Measurements from ENCODE around the gene ZBED1.
"Not testable (repeated sequence)": the region's sequence is repeated elsewhere in the genome, so short reads cannot be mapped to it uniquely, and the experiment has no call there.

ZBED1 gene

GRCh38 chrX:2471641-2472040, 29.1 kb downstream of the ZBED1 start:
- DNase-seq = no peak

DNA sequence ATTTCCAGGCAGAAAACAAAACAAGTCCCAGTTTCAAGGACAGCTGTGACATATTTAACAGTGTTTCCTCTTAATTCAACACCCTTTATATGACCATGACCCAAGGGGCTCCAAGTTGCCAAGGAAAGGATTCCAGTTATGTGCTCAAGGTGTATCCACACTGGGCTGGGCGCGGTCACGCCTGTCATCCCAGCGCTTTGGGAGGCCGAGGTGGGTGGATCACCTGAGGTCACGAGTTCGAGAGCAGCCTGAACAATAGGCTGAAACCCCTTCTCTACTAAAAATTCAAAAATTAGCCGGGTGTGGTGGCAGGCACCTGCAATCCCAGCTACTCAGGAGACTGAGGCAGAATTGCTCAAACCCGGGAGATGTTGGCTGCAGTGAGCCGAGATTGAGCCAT, 29.6 kb downstream of the ZBED1 start:
- not testable (repeated sequence) for DNase-seq

DNA sequence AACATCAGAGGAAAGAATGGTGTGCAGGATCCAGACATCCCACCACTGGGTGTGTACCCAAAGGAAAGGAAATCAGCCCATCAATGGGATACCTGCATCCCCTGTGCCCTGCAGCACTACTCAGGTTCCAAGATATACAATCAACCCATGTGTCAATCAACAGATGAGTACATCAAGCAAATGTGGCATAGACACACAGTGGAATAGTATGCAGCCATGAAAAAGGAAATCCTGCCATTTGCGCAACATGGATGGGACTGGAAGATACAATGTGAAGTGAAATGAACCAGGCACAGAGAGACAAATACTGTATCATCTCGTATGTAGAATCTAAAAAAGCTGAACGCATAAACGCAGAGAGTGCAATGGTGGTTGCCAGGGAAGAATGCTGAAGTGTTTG, 30.9 kb downstream of the ZBED1 start:
- not testable (repeated sequence) for DNase-seq

DNA sequence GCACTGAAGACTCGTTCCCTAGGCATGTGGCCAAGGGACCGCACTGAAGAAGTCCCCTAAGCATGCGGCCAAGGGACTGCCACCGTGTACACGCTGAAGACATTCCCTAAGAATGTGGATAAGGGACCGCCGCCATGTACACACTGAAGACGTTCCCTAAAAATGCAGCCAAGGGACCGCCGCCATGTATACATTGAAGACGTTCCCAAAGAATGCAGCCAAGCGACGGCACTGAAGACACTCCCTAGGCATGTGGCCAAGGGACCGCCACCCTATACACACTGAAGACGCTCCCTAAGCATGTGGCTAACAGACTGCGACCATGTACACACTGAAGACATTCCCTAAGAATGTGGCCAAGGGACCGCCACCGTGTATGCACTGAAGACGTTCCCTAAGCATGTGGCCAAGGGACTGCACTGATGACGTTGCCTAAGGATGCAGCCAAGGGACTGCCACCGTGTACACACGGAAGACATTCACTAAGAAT, 31.5 kb downstream of the ZBED1 start:
- DNase-seq = no peak

GRCh38 chrX:2468261-2469195, 32.2 kb downstream of the ZBED1 start:
- no peak for DNase-seq

DNA sequence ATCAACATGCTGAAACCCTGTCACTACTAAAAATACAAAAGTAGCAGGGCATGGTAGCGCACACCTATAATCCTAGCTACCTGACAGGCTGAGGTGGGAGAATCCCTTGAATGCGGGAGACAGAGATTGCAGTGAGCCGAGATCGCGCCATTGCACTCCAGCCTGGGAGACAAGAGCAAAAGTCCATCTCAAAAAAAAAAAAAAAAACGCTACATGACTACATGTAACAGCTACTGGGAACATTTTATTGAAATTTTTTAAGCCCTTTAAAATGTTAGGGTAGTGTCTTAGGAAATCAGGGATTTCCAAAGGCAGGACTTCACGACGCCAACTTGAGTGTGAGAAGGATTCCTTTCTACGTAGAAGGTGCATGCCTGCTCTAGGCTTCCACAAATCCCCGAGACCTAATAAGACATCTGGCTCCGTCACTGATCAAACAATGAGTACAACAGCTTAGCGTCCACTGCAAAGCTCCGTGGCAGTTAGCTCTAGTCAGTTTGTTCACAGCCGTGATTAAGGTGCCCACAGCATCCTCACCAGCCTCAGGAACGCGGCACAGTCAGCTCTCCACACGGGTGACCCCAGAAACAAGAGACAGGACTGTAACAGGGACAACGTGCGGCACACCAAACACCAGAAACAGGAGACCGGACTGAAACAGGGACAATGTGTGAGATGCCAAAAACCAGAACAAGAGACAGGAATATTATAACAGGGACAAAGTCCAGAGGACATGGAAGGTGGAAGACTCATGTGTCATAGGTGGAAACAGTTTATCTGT, 33.7 kb downstream of the ZBED1 start:
- DNase-seq = no peak

DNA sequence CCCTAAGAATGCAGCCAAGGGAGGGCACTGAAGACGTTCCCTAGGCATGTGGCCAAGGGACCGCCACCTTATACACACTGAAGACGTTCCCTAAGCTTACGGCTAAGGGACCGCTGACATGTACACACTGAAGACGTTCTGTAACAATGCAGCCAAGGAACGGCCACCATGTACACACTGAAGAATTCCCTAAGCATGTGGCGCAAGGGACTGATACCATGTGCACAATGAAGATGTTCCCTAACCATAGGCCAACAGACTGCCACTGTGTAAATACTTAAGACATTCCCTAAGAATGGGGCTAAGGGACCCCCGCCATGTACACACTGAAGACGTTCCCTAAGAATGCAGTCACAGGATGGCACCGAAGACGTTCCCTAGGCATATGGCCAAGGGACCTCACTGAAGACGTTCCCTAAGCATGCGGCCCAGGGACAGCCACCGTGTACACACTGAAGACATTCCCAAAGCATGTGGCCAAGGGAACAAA, 36.1 kb downstream of the ZBED1 start:
- DNase-seq = no peak

DNA sequence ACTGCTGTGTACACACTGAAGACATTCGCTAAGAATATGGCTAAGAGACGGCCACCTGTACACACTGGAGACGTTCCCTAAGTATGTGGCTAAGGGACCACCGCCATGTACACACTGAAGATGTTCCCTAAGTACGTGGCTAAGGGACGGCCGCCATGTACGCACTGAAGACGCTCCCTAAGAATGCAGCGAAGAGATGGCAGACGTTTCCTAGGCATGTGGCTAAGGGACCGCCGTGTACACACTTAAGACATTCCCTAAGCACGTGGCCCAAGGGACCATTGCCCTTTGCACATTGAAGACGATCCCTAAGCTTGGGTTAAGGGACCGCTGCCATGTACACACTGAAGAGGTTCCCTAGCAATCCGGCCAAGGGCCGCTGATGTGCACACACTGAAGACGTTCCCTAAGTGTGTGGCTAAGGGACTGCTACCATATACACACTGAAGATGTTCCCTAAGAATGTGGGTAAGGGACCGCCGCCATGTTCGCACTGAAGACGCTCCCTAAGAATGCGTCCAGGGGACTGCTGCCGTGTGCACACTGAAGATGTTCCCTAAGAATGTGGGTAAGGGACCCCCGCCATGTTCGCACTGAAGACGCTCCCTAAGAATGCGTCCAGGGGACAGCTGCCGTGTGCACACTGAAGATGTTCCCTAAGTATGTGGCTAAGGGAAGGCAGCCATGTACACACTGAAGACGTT, 36.7 kb downstream of the ZBED1 start:
- DNase-seq = no peak

GRCh38 chrX:2463481-2463880, 37.3 kb downstream of the ZBED1 start:
- DNase-seq = not testable (repeated sequence)

DNA sequence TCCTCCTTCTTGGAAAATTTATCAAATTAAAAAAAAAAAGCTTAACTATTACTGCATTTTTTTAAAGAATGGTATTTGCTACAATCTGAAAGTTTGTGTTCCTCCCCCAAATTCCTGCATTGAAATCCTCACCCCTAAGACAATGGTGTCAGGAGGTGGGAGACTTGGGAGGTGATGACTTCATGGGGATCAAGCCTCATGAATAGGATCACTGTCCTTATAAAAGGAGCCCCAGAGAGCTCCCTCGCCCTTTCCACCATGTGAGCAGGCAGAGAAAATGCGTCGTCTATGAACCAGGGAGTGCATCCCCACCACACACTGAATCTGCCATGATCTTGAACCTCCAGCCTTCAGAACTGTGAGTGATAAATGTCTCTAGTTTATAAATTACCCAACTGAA, 38.0 kb downstream of the ZBED1 start:
- DNase-seq = no peak

DNA sequence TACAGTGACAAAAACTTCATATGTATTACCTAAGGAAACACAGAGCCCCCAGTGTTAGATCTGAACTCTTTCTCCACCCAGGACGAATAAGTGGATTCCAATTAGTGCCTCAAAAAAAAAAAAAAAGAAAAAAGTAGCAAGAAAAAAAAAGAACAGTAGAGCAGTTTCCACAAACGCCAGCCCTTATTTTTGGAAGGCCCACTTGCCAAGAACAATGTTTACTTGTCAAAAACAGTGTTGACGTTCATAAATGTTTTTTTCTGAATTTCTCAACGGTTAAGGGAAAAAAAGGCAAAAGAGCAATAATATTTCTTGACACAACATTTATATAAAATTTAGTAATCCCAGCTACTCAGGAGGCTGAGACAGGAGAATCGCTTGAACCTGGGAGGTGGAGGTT, 38.7 kb downstream of the ZBED1 start:
- DNase-seq = no peak

- no peak for DNase-seq
These were observed 39.1 kb downstream of the ZBED1 start for GRCh38 chrX:2461711-2462016.

DNA sequence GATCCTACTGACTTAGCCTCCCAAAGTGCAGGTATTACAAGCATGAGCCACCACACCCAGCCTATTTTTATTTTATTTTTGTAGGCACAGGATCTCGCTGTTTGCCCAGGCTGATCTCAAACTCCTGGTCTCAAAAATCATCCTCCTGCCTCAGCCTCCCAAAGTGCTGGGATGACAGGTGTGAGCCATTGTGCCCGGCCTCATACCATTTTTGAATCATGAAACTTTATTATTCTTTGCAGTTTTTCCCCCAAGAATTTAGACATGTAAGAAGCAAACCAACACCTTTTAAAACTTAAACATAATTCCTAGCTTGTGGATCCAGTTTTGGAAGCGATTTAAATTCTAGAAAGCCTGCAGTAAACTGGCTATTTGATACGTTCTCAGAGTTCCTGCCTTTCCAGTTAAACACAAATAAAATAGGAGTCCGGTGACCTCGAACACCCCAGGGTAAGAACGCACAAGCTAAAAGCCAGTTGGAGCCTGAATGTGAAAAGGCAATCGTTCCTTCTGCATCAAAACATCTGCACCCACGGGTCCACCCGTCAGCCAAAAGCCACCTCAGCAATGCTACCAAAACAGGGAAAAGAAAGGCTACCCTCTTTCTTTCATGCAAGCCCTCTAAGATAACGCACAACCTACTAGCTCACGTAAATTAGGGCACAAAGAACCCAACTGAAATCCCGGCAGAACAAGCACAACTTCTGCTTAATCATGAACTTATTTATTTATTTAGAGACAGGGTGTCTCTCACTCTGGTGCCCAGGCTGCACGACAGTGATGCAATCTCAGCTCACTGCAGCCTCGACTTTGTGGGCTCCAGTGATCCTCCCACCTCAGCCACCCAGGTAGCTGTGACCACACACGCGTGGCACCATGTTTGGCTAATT, 39.7 kb downstream of the ZBED1 start:
- DNase-seq = not testable (repeated sequence)

DNA sequence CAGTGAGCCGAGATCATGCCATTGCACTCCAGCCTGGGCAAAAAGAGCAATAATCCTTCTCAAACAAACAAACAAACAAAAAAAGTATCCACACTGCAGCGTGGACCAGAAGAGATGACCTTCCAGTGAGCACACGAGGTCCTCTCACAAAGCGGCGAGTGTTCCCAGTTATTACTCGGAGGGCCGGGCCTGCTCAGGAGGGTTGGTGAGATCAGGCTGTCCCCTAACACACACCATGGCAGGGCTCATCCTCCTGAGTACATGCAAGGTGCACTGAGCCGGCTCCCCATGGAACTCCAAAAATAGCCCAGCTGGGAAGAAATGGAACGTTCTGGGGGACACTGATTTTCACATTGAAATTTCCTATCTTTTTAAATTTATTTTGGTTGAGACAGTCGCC, 40.7 kb downstream of the ZBED1 start:
- DNase-seq = not testable (repeated sequence)

GRCh38 chrX:2458309-2458708, 42.5 kb downstream of the ZBED1 start:
- no peak for DNase-seq

- DNase-seq = no peak
These were observed 43.3 kb downstream of the ZBED1 start for GRCh38 chrX:2457289-2458133.

DNA sequence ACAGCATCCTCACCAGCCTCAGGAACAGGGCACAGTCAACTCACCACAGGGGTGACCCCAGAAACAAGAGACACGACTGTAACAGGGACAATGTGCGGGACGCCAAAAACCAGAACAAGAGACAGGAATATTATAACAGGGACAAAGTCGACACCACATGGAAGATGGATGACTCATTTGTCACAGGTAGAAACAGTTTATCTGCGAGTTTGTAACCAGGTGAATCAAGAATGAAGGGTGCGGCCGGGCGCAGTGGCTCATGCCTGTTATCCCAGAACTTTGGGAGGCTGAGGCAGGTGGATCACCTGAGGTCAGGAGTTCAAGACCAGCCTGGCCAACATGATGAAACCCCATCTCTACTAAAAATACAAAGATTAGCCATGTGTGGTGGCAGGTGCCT, 44.7 kb downstream of the ZBED1 start:
- not testable (repeated sequence) for DNase-seq

DNA sequence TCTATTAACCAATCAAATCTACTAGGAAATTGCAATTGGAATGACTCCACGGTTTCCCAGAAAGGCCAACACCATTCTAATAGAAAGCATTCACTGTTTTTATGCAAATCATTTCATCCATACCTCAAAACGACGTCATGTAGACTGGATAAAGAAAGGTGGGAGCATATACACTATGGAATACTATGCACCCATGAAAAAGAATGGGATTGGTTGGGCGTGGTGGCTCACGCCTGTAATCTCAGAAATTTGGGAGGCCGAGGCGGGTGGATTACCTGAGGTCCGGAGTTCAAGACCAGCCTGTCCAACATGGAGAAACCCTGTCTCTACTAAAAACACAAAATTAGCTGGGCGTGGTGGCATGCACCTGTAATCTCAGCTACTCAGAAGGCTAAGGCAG, 46.2 kb downstream of the ZBED1 start:
- DNase-seq = not testable (repeated sequence)

DNA sequence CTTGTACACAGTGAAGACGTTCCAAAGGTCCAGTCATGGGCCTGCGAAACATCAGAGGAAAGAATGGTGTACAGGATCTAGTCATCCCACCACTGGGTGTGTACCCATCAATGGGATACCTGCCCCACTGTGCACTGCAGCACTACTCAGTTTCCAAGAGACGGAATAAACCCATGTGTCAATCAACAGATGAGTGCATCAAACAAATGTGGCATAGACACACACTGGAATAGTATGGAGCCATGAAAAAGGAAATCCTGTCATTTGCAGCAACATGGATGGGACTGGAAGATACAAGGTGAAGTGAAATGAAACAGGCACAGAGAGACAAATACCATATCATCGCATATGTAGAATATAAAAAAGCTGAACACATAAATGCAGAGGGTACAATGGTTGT, 48.0 kb downstream of the ZBED1 start:
- DNase-seq = no peak

- DNase-seq = no peak
These were observed 48.4 kb downstream of the ZBED1 start for GRCh38 chrX:2452317-2452784.
